Activated CD4-positive, alpha-beta T cell treated with anti-CD3 and anti-CD28 coated beads, Interleukin-2, Interleukin-6, amounts not matched to agents 100 ng/mL and 50 ng/mL, durations not matched to agents 16 hours and 8 hours (primary cell): ENCODE measurements around the gene TRPM1.
A peak's percentile ranks its signal among the peaks of the same experiment; 100 is the strongest.

Experiments
- DNase-seq: peaks from one replicate; pipeline ENCODE4 v3.0.0-alpha.2; 2020

The TRPM1 gene

DNA sequence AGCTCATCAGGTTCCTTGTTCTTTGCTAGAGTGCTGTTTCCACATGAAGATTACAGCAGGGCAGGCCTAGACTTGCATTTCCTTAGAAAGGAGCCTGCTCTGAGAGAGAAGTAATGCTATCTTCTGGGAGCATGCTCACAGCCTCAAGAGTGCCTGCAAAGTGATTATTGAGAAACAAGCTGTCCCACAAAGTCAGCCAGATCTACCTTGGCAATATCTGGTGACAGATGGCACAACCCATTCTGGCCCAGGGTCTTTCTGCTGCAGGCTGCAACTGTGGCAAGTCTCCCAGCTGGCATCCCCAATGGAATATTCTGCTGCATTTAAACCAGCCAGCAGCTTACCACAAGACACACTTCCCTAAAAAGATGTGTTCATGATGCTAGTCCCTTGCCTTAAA, 139.4 kb downstream of the TRPM1 start:
- no peak for DNase-seq

- no peak for DNase-seq
Measured at GRCh38 chr15:30958219-30958618, 143.3 kb downstream of the TRPM1 start.

DNA sequence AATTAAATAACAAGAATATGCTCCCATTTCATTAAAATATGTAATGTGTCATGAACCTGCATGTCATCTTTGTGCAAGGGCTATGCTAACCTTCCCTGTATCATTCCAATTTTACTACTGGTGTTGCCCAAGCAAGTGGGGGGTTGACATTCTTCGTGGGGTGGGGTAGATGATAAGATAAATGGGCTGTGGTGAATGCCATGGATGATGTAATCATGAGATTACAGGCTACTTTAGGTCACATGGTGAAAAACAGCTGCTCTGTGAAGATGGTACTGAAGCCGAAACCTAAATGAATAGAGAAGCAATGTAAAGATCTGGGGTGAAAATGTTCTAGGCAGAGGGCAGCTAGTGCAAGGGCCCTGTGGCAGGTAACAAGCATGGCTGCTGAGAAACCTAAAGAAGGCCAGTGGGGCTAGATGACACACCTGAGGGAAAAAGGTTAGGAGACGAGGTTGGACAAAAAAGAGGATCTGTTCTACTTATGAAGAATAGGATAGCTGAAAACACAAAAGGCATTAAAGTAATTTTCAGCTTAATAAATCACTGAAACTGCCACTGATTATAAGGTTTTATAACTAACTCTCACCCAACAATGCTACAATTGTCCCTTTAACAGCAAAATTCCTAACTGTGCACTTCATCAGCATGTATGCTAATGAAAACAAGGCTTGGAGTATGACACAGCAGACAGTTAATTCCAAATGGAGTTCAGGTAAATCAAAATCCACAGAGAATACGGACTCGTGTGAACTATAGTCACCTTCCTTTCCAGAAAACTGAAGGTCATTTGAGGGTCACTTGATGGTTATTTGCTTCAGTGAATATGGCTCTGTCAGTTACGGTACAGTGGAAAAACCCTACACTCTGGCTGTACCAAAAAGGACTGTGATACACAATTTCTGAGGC, 145.1 kb downstream of the TRPM1 start:
- DNase-seq, result no peak

DNA sequence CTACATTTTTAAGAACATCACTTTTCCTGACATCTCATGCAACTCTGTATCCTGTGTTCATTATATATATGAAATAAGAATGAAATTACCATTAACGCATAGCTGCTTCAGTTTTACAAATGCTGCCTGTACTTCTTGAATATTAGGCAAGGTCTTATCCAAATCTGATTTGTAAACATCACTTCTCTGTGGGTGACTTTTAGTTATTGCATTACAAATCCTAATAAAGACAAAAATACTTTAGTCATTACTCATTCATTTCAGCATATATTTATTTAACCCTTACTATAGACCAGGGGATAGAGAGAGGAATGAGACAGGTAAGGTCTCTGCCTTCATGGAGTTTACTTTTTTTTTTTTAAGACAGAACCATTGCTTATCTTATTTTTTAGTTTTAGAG, 146.9 kb downstream of the TRPM1 start:
- DNase-seq, result no peak

DNA sequence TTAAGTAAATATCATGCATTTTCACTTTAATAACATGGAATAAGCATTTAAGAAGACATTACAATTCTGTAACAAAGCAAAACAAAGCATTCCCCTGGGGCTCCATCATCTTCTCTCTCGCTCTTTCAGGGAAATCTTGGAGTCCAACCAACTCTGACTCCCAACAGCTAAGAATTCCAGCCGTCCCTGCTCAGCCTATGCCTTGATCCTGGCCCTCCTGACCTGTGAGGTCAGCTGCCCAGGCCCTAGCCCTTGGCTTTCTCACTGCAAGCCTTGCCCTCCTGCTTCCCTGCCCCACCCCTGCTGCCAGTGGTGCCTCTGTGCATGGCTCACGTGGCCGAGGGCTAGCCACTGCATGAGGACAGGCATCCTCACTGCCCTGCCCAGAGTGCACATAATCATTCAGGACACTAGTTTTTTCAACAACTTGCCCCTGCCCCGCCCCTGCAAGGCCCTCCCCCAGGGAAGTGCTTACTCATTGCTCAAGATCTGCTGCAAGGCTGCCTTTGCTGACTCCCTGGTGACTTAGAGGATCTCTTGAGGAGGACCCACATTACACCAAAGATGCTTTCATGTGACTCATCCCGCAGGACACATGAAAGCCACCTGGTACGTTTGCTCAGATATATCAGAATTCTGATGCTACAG, 147.7 kb downstream of the TRPM1 start:
- DNase-seq, result peak; percentile 59

DNA sequence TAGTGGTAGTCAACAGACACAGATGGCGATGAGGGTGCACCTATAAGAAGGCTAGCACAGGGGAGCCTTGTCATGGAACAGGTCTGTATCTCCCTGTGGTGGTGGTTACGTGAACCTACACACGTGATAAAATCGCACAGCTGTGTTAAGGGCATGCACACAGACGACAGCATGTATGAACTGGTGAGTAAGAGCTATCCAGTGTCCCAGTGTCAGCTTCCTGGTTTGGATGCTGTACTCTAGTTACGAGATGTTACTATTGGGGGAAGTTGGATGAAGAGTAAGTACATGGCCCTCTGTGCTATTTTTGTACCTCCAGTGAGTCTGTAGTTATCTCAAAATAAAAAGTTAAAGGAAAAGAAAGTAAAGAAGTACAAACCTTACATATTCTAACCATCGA, 148.3 kb downstream of the TRPM1 start:
- DNase-seq, result no peak
